SW 1271 (cell line): Measurements from ENCODE around the gene IL6ST.
"Not testable (repeated sequence)": the region's sequence is repeated elsewhere in the genome, so short reads cannot be mapped to it uniquely, and the experiment has no call there.

Source experiments
- DNase-seq, 2 experiments: peaks; one replicate each; lab custom pipeline; 2025; lab: John Stamatoyannopoulos, UW

The IL6ST gene

GRCh38 chr5:55960779-55961178 lies 34.0 kb downstream of the IL6ST start:
- no peak for DNase-seq

DNA sequence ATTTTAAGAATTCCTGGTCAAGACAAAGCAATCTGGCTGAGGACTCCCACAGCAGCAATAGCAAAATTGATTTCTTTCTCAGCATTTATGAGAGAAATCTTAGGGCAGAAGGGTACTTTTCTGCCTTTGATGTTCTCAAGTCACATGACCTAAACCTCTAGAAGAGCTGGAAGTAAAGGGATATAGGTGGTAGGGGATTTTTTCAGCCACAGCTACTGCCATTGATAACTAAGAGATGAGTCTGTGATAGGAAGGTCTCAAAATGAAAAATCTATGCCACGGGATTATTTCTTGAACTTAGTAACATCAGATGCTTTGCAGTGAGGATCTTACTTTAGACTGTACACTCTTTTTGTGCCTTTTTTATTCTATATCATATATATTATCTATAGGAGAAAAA lies 35.6 kb downstream of the IL6ST start:
- DNase-seq, result no peak

DNA sequence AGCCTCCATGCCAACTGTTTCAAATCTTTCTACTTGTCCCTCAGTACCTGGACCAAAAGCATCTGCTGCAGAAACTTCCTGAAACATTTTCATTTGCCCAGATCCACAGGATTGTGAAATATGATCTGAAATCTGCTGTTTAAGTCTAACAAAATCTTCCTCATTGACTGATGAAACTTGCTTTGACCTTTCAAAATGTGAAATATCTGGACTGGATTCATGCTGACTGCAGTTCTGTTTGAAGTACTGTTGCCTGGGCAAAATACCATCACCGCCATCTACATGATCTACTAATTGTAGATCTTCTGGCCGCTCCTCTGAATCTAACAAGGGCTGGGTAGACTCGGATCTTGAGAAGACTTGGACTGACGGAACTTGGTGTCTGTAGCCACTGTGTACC lies 53.6 kb downstream of the IL6ST start:
- not testable (repeated sequence) for DNase-seq

DNA sequence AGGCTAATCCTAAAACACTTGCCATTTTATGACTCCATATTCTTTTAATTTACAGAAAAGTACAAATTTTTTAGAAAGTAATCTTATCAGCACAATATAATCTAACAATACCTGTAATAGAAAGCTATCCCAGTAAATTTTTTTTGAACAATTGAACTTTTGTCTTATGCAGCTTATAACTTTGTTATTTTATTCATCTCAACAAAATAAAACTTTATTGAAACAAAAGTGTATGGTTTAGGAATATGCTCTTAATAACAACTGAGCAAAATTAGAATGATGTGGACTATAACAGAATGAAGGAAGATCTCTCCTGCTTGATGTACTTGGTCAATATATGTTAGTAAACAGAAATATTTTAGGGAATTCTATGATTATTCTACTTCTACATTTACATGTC lies 57.2 kb downstream of the IL6ST start:
- DNase-seq, result not testable (repeated sequence)

- peak; percentile 55 to 87 for DNase-seq
These were observed 58.6 kb downstream of the IL6ST start for GRCh38 chr5:55936100-55936693.

- DNase-seq, result no peak
These were observed 59.4 kb downstream of the IL6ST start for GRCh38 chr5:55935371-55935770.

GRCh38 chr5:55934720-55935119 lies 60.0 kb downstream of the IL6ST start:
- no peak for DNase-seq

DNA sequence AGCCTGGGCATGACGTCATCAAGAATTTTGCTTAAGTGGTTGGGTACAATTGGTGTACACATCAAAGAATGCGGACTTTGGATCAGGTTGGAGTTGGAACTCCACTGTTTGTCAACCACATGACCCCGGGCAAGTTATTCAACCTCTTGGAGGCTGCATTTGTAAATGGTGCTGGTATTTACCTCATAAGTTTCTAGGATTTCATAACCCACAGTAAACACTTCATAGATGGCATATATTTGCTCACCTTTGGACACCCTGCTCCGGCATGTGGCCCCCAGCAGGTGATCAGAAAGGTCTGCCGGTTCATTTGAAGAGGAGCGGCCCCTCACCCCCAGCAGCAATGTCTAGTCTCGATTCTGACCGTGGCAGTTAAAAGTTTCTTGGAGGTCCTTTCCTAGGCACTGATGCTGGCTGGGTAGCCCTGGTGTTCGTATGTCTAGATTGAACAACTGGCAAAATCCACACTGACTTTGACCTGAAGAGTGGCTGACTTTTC lies 60.6 kb downstream of the IL6ST start:
- DNase-seq, result no peak

- no peak for DNase-seq
These were observed 61.2 kb downstream of the IL6ST start for GRCh38 chr5:55933377-55934114.

GRCh38 chr5:55932700-55933099 lies 62.1 kb downstream of the IL6ST start:
- no peak for DNase-seq

DNA sequence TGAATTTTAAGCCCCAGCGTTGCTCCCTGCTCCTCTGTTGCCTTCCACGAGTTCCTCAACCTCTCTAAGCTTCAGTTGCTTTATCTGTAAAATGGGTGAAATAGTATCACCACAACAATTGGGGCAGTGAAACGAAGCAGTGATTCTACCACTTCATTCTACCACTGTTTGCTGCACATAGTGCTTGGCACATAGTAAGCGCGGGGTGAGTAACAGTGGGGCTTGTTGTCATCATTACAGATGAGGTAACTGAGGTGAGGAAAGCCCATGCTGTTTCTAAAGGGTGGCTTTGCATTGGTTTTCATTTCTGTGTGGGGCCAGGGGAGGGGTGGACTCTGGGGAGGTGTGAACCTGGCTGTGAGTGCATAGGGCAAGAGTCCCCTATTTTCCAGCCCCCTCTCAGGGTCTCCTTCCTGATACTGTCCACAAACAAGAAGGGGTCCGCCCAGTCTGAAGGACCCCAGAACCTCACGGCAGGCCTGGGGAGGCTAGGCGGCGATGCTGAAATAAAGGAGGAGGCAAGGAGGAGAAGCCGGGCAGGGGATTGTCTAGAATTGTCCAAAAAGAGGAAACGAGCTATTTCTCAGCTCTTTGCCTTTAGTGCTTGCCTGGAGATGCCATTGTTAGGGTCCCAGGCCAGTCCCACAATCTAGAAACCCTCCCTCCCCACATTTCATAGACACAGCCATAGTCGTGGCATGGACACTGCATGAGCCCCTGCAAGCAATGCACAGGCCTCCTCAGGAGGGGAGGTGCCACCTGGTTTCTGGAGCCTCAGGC lies 65.6 kb downstream of the IL6ST start:
- no peak for DNase-seq

GRCh38 chr5:55927861-55928655 lies 66.7 kb downstream of the IL6ST start:
- DNase-seq, result no peak

DNA sequence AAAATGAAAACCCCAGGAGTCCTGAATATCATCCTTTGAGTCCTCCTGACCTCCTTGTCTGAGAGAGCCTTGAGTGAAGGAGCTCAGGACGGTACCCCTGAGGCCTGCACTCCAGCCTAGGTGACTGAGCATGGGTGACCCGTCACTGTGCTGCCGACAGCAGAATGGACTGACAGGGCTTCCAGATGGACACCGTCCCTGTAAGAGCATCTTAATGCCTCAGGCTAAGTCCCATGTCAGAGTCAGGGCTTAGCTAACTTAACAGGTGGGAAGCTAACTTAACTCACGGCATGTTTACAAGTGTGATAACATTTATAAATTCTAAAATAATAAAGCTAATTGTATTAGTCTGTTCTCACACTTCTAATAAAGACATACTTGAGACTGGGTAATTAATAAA lies 68.3 kb downstream of the IL6ST start:
- no peak for DNase-seq

DNA sequence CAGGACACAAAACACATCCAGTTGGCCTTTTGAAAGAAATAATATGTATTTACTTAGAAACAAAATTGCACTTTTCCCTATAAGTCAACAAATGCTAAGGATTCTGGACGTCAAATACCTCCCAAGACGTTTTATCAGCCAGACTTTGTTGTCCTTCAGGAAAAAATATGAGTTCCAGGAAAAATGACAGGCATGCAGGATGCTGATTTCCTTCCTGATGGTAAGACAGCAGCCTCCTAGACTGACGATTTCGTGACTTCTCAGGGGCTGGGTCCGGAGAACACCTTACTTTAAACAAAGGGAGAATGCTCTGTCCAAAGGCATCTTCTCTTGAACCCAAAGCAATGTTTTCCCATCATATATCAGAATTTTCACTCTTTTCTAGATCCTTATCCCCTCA lies 69.1 kb downstream of the IL6ST start:
- DNase-seq, result no peak

DNA sequence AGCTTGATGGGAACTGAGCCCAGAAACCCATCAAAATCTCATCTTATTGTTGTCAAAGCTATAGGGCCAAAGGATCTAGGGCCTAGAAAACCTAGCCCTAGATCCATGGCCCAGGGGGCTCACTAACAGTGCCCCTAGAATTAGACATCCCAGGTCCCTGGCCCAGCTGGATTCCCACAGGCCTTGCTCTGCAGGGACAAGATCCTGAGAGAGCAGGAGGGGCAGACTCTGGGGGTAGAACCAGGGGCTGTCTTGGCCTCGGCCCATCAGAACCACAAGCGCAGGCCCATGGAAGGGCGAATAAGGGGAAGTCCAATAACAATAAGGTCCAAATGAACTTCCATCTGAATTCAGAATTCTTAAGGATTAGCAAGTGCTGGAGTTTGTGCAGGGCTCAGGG lies 69.6 kb downstream of the IL6ST start:
- DNase-seq, result no peak

- DNase-seq, result no peak
These were observed 70.0 kb downstream of the IL6ST start for GRCh38 chr5:55924744-55925143.

DNA sequence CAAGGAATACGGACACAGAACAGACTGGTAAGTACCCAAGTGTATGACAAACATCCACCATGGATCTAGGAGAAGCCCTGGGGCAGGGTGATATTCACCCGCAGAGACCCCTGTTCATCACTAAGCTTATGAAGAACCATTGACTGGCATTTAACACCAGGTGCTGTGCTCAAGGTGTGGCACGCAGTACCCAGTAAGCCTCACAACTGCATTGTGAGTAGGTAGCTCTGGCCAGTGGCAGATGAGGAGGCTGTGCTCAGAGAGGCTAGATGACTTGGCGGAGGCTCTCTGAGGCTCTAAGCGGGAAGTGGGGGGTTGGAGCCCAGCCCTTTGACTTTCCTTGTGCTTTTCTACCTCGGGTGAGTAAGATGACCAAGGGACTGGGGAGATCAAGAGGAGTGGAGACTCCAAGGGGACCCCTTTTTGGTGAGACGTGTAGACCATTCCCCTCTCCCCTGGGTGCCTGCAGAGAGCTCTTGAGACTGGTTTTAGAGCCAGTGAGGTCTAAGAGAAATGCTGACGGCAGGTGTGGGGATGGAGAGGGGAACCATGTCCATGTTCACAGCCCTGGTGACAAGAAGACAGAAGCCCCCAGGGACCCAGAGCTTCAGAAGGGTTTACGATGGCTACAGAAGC lies 70.8 kb downstream of the IL6ST start:
- no peak for DNase-seq

- peak in 1 of 2 experiments; percentile 38 for DNase-seq
These were observed 71.5 kb downstream of the IL6ST start for GRCh38 chr5:55923177-55923771.

DNA sequence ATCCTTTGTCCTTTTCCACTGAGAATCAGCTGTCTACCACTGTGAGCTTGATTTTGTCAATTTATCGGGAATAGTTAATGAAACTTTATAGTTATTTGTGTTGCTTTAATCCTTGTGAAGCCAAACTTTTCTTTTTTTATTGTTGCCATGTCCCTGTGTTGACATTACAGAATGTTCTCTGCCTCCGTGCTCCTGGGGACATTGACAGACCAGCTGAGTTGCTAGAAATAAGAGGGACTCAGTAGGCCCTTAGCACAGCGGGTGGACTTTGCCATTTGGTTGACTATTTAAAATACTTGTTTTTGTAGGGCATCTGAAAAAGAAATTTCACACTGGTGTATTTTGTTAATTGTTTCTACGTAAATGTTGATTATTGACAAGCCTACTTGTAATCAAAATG lies 73.1 kb downstream of the IL6ST start:
- DNase-seq, result no peak

GRCh38 chr5:55920784-55921183 lies 74.0 kb downstream of the IL6ST start:
- peak in 1 of 2 experiments; percentile 53 for DNase-seq

DNA sequence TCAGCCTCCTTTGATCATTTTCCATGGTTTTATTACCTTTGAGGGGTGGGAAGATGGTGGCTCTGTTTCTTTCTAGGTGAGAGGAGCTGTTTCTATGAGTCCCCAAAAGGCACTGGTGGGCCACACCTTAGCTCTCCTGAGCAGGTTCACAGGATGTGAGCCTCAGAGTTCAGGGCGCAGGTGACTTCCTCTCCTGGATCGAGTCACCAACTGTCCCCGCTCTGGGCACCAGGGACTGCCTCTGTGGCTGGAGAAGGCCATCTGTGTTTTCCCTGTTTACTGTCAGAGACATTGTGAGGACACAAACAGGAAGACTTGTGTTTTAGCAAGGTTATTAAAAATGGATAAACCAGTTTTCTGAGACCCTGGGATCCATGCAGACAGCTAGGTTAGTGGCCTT lies 75.1 kb downstream of the IL6ST start:
- DNase-seq, result no peak
